ENCODE data around the gene CALHM3.
A peak's percentile ranks its signal among the peaks of the same experiment; 100 is the strongest.

Gene CALHM3

GRCh38 chr10:103481974-103482531, 3.0 kb upstream of the CALHM3 start:
- TF ChIP-seq CTCF (IDR thresholded peaks at IDR 0.05; ENCODE audit: low read length, missing control alignments): peak; percentile 83
- DNase-seq (ENCODE audit: low read depth): peak; percentile 88
- H3K4me3 ChIP-seq (replicated peaks; ENCODE audit: low read depth, low read length): no peak overlapping the region

- DNase-seq (ENCODE audit: low read depth): peak; percentile 31
- no peak overlapping the region for H3K4me3 ChIP-seq (replicated peaks; ENCODE audit: low read depth, low read length)
- TF ChIP-seq CTCF (IDR thresholded peaks at IDR 0.05; ENCODE audit: low read length, missing control alignments): no peak
These were observed 1.5 kb upstream of the CALHM3 start for GRCh38 chr10:103480521-103480920.

DNA sequence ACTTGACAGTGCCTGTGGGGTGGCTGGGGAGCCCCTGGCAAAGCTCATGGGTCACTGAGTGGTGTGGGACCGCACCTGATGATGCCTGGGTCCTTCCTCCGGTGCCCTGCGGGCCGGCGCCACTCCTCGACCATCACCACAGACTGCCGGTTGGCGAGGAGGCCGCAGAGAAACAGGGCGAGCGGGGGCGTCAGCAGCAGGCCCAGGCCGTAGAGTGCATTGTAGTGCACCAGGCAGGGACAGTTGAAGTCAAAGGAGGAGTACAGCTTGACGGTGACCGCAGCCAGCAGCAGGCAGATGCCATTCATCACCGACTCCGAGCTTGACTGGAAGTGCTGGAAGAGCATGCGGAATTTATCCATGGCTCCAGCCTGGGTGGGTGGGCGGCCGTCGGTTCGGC, 369 bp downstream of the CALHM3 start:
- TF ChIP-seq CTCF (IDR thresholded peaks at IDR 0.05; ENCODE audit: low read length, missing control alignments): no peak
- H3K4me3 ChIP-seq (replicated peaks; ENCODE audit: low read depth, low read length): no peak overlapping the region
- no peak for DNase-seq (ENCODE audit: low read depth)

DNA sequence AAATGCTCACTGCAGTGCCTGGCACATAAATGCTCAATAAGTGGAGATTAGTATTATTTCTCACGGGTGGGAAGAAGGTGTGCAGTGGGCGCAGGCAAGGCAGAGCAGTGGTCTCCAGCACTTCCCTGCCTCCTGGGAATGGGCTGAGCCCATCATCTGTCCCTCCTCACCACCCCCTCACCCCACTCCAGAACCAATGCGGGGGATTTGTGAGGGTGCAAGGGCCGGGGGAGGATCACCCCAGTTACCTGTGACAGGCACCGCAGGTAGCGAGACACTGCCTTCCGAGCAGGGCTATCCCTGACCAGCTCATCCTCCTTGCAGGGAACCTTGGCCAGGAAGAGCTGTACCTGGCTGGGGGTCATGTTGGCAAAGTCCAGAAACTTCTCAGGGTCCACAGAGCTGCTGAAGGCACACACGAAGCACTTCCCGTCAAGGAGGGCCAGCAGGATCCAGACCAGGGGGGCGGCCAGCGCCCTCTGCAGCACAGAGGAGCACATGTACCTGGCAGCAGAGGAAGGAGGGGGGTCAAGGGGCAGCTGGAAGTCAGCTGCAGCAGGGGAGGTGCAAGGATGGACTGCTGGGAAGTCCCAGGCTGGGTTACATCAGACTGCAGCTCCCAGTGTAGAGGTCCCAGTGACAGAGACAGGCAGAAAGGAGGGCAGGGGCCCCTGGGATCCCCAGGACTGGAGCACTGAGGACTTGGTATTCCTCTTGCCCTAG, 2.8 kb downstream of the CALHM3 start:
- peak; percentile 27 for TF ChIP-seq CTCF (IDR thresholded peaks at IDR 0.05; ENCODE audit: low read length, missing control alignments)
- H3K4me3 ChIP-seq (replicated peaks; ENCODE audit: low read depth, low read length): no peak overlapping the region
- peak; percentile 22 for DNase-seq (ENCODE audit: low read depth)

GRCh38 chr10:103475437-103475836, 3.6 kb downstream of the CALHM3 start:
- TF ChIP-seq CTCF (IDR thresholded peaks at IDR 0.05; ENCODE audit: low read length, missing control alignments): no peak
- no peak overlapping the region for H3K4me3 ChIP-seq (replicated peaks; ENCODE audit: low read depth, low read length)
- no peak for DNase-seq (ENCODE audit: low read depth)

GRCh38 chr10:103474077-103474476, 5.0 kb downstream of the CALHM3 start:
- H3K4me3 ChIP-seq (replicated peaks; ENCODE audit: low read depth, low read length): no peak overlapping the region
- no peak for TF ChIP-seq CTCF (IDR thresholded peaks at IDR 0.05; ENCODE audit: low read length, missing control alignments)
- DNase-seq (ENCODE audit: low read depth): no peak

DNA sequence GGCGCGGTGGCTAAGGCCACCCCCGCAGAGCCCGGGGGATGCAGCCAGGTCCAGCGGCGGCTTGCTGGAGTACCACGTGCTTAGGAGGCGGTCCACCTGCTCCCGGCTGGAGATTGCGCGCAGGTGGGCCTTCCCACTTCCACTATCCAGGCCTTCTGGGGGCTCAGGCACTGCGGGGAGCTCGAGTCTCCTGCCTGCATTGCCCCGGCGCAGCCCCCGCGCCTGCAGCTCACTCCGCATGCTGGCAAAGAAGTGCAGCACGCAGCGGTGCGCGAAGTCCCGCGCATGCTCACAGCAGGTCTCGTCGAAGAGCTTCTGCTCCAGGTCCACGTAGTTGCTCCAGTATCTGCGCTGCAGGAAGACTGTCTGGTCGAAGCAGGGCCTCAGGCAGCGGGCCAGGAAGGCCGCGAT, 5.8 kb downstream of the CALHM3 start:
- H3K4me3 ChIP-seq (replicated peaks; ENCODE audit: low read depth, low read length): no peak overlapping the region
- DNase-seq (ENCODE audit: low read depth): no peak
- no peak for TF ChIP-seq CTCF (IDR thresholded peaks at IDR 0.05; ENCODE audit: low read length, missing control alignments)
